ENCODE data around the gene TMEM119.

TMEM119 gene, protein sequence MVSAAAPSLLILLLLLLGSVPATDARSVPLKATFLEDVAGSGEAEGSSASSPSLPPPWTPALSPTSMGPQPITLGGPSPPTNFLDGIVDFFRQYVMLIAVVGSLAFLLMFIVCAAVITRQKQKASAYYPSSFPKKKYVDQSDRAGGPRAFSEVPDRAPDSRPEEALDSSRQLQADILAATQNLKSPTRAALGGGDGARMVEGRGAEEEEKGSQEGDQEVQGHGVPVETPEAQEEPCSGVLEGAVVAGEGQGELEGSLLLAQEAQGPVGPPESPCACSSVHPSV

GRCh38 chr12:108597559-108598471 lies at the start of gene TMEM119:
Gene TMEM119 (minus strand): TSS chr12:108598084. CDS start chr12:108592383, 5,701 bp downstream.
- no peak for DNase-seq (ENCODE audit: low read depth, low spot score)
- TF ChIP-seq, protein P1, sequence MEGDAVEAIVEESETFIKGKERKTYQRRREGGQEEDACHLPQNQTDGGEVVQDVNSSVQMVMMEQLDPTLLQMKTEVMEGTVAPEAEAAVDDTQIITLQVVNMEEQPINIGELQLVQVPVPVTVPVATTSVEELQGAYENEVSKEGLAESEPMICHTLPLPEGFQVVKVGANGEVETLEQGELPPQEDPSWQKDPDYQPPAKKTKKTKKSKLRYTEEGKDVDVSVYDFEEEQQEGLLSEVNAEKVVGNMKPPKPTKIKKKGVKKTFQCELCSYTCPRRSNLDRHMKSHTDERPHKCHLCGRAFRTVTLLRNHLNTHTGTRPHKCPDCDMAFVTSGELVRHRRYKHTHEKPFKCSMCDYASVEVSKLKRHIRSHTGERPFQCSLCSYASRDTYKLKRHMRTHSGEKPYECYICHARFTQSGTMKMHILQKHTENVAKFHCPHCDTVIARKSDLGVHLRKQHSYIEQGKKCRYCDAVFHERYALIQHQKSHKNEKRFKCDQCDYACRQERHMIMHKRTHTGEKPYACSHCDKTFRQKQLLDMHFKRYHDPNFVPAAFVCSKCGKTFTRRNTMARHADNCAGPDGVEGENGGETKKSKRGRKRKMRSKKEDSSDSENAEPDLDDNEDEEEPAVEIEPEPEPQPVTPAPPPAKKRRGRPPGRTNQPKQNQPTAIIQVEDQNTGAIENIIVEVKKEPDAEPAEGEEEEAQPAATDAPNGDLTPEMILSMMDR (IDR thresholded peaks at IDR 0.05; ENCODE audit: low read depth, low read length) = no peak
- in situ Hi-C loops (cut with HindIII; ENCODE audit: low sequenced_read_pairs) = no loop called here
- H3K4me3 ChIP-seq (ENCODE audit: low read depth, low read length) = peak within 1 kb of the TSS; percentile 20

DNA sequence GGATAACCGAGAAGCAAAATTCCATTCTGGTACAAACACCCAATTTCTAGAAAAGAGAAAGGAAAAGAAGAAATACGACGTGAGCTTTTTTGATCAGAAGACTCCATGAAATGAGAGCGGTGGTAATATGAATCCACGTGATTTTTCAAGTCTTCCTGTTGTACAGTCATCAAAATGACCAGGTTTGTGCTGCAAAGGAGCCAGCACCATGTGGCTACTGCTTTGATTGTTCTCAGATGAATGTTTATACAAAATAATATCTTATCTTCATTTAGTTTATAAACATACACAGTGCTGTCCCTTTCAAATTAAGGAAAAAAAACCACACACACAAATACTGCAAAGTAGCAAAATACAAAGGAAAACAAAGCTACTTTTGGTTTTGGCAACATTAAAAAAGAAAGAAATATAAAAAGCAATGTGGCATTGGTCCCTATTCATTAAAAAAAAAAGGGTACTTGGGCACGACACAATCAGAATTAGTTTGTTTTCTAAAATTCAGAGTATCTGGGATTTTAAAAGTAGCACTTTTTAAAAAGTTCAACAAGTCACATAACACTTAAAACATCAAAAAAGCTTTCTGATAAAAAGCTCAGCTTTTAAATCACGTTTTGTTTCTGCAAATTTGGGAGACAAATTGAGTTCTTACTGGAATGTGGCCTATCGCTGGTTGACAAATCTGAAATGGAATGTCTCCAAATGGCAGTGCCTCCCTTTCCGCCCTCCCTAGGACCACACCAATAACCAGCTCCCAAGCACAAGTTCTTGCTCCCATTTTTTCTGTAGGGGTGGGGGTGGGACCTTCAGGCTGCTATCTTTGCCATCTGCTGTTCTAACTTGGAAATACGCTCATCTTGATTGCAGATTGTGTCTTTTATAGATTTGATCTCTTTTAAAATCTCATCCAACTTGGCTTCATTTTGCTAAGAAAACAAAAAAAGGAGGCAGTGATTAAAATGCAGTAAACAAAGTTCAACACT lies 49.0 kb upstream of the TMEM119 start:
- DNase-seq (ENCODE audit: low read depth, low spot score) = no peak
- in situ Hi-C loops (cut with HindIII; ENCODE audit: low sequenced_read_pairs) = no loop called here
- H3K4me3 ChIP-seq (ENCODE audit: low read depth, low read length) = no peak overlapping the region
- TF ChIP-seq, protein P1 (IDR thresholded peaks at IDR 0.05; ENCODE audit: low read depth, low read length) = peak; percentile 9

- in situ Hi-C loops (cut with HindIII; ENCODE audit: low sequenced_read_pairs) = no loop called here
- TF ChIP-seq, protein P1 (IDR thresholded peaks at IDR 0.05; ENCODE audit: low read depth, low read length) = no peak
- no peak for DNase-seq (ENCODE audit: low read depth, low spot score)
- H3K4me3 ChIP-seq (ENCODE audit: low read depth, low read length) = no peak overlapping the region
Measured at GRCh38 chr12:108645686-108646599, 48.1 kb upstream of the TMEM119 start.

DNA sequence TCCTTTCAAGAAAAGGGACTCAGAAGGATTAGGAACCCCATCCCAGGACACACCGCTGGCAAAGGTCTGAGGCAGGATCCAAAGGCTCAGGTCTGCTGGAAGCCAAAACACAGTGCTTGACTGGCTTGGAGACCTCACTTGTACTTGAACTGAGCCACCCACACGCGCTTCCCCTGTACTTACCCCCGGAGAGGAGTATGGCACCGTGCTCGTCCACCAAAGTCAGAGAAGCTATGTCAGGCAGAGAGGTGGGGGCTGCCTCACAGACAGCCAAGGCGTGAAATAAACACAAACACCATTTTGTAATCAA lies 46.9 kb upstream of the TMEM119 start:
- TF ChIP-seq, protein P1 (IDR thresholded peaks at IDR 0.05; ENCODE audit: low read depth, low read length) = no peak
- in situ Hi-C loops (cut with HindIII; ENCODE audit: low sequenced_read_pairs) = no loop called here
- no peak for DNase-seq (ENCODE audit: low read depth, low spot score)
- H3K4me3 ChIP-seq (ENCODE audit: low read depth, low read length) = no peak overlapping the region

GRCh38 chr12:108643941-108644810 lies 46.3 kb upstream of the TMEM119 start:
- in situ Hi-C loops (cut with HindIII; ENCODE audit: low sequenced_read_pairs) = no loop called here

More at GRCh38 chr12:108643941-108644810, 46.3 kb upstream of the TMEM119 start:
- peak; percentile 70 for DNase-seq (ENCODE audit: low read depth, low spot score)
- no peak overlapping the region for H3K4me3 ChIP-seq (ENCODE audit: low read depth, low read length)
- TF ChIP-seq, protein P1 (IDR thresholded peaks at IDR 0.05; ENCODE audit: low read depth, low read length) = no peak

Data from astrocyte of the spinal cord (primary cell).